ENCODE measurements around the gene GSTT4.

The GSTT4 gene

GRCh38 chr22:24021304-24021703 lies 16.1 kb upstream of the GSTT4 start:
- TF ChIP-seq CTCF (IDR thresholded peaks at IDR 0.05; ENCODE audit: borderline replicate concordance, control extremely low read depth, extremely low read depth, insufficient read depth, missing control alignments) = no peak
- in situ Hi-C loops (cut with MboI; ENCODE audit: low sequenced_read_pairs, unreplicated experiment) = no loop called here
- no peak for DNase-seq (ENCODE audit: low spot score)

- in situ Hi-C loops (cut with MboI; ENCODE audit: low sequenced_read_pairs, unreplicated experiment) = no loop called here
- TF ChIP-seq CTCF (IDR thresholded peaks at IDR 0.05; ENCODE audit: borderline replicate concordance, control extremely low read depth, extremely low read depth, insufficient read depth, missing control alignments) = no peak
- no peak for DNase-seq (ENCODE audit: low spot score)
These were observed 10.9 kb upstream of the GSTT4 start for GRCh38 chr22:24016156-24016555.

GRCh38 chr22:24011735-24012068 lies 6.4 kb upstream of the GSTT4 start:
- DNase-seq (ENCODE audit: low spot score) = no peak
- in situ Hi-C loops (cut with MboI; ENCODE audit: low sequenced_read_pairs, unreplicated experiment) = no loop called here
- no peak for TF ChIP-seq CTCF (IDR thresholded peaks at IDR 0.05; ENCODE audit: borderline replicate concordance, control extremely low read depth, extremely low read depth, insufficient read depth, missing control alignments)

GRCh38 chr22:24010018-24010391 lies 4.8 kb upstream of the GSTT4 start:
- no peak for TF ChIP-seq CTCF (IDR thresholded peaks at IDR 0.05; ENCODE audit: borderline replicate concordance, control extremely low read depth, extremely low read depth, insufficient read depth, missing control alignments)
- in situ Hi-C loops (cut with MboI; ENCODE audit: low sequenced_read_pairs, unreplicated experiment) = no loop called here
- DNase-seq (ENCODE audit: low spot score) = no peak

- no peak for TF ChIP-seq CTCF (IDR thresholded peaks at IDR 0.05; ENCODE audit: borderline replicate concordance, control extremely low read depth, extremely low read depth, insufficient read depth, missing control alignments)
- DNase-seq (ENCODE audit: low spot score) = no peak
- in situ Hi-C loops (cut with MboI; ENCODE audit: low sequenced_read_pairs, unreplicated experiment) = no loop called here
These were observed 4.2 kb upstream of the GSTT4 start for GRCh38 chr22:24009227-24010017.

GRCh38 chr22:24008381-24009226 lies 3.4 kb upstream of the GSTT4 start:
- in situ Hi-C loops (cut with MboI; ENCODE audit: low sequenced_read_pairs, unreplicated experiment) = no loop called here
- TF ChIP-seq CTCF (IDR thresholded peaks at IDR 0.05; ENCODE audit: borderline replicate concordance, control extremely low read depth, extremely low read depth, insufficient read depth, missing control alignments) = no peak
- DNase-seq (ENCODE audit: low spot score) = no peak

Data from GM13976 (cell line).